HCT116 (cell line): Measurements from ENCODE around the gene STARD8. TPM values are rescaled to one million over a fixed set of nuclear protein-coding genes. Genes with fewer than 3 reads are reported as not detected.

Source experiments
- ATAC-seq: fragments of 200-7000 bp; cut with Tn5 transposase; 2 replicates; pipeline ENCODE4 v1.9.1; 2020; ENCODE audit warnings: mild to moderate bottlenecking, moderate library complexity
- BruUV-seq: library from RNA; stranded (reverse); fragments of 400-500 nt; replicated peaks from 2 replicates; lab custom pipeline; 2021; lab: Mats Ljungman, UMichigan
- CTCF ChIA-PET: fragments of 300-600 bp; sonication (Branson Sonifier 250); formaldehyde crosslinking; loops from one replicate; lab custom pipeline; 2021; ENCODE audit warnings: antibody characterized with exemption; lab: Charles Lee
- POLR2A ChIA-PET: fragments of 300-600, 350-600 bp; sonication (Branson Sonifier 250); formaldehyde crosslinking; loops from one replicate; lab custom pipeline; 2021; ENCODE audit warnings: antibody characterized with exemption; lab: Charles Lee
- RAD21 ChIA-PET, 2 experiments: fragments of 300-600 bp; sonication (Branson Sonifier 250); formaldehyde crosslinking; loops; one replicate each; lab custom pipeline; 2023; ENCODE audit warnings: low total read pairs in 2 of 2; ENCODE audit not compliant: uncharacterized antibody in 2 of 2, unreplicated experiment in 2 of 2, low non-redundant PET in 1 of 2; lab: Charles Lee
- DNase-seq: peaks from one replicate; pipeline ENCODE4 v3.0.0-alpha.2; 2010; ENCODE audit warnings: low read depth, low spot score
- H2AFZ ChIP-seq: fragments of 200-600 bp; shearing (Covaris generic), sonication (generic); 2 replicates; pipeline ENCODE4 v1.6.1; 2017; ENCODE audit warnings: low read depth, mixed run types, mixed read lengths, antibody characterized with exemption, low read length; ENCODE audit not compliant: poor library complexity, severe bottlenecking
- H3K27ac ChIP-seq: 2 replicates; pipeline ENCODE4 v1.5.1; 2012; ENCODE audit warnings: low read depth, low read length
- H3K27me3 ChIP-seq: fragments of 200-600 bp; sonication (generic); 2 replicates; pipeline ENCODE4 v1.6.1; 2016; ENCODE audit warnings: mixed run types, low read length, mixed read lengths; ENCODE audit not compliant: insufficient read depth
- H3K36me3 ChIP-seq, 2 experiments: fragments of 200-500 bp in 1 of 2; fragments of 200-600 bp in 1 of 2; sonication (Bioruptor generic) in 1 of 2; sonication (generic) in 1 of 2; 2 replicates each; pipeline versions ENCODE4 v1.5.1 to v1.6.1; 2014 to 2016; ENCODE audit warnings: low read length in 2 of 2, inconsistent platforms in 1 of 2, mixed read lengths in 1 of 2, mixed run types in 1 of 2; ENCODE audit not compliant: insufficient read depth in 2 of 2, control insufficient read depth in 1 of 2
- H3K4me1 ChIP-seq, 2 experiments: fragments of 200-600 bp in 1 of 2; sonication (generic) in 1 of 2; 2 replicates each; pipeline versions ENCODE4 v1.5.1 to v1.6.1; 2012 to 2017; ENCODE audit warnings: low read length in 2 of 2, inconsistent platforms in 1 of 2, mild to moderate bottlenecking in 1 of 2, mixed read lengths in 1 of 2, mixed run types in 1 of 2, moderate library complexity in 1 of 2; ENCODE audit not compliant: insufficient read depth in 2 of 2, control insufficient read depth in 1 of 2
- H3K4me2 ChIP-seq: fragments of 200-600 bp; sonication (generic); 2 replicates; pipeline ENCODE4 v1.6.1; 2017; ENCODE audit warnings: mixed run types, low read length, mixed read lengths
- H3K4me3 ChIP-seq, 2 experiments: fragments of 200-600 bp in 1 of 2; sonication (generic) in 1 of 2; replicated peaks in 1 of 2; 2 replicates each; pipeline ENCODE4 v1.5.1; 2011 to 2016; ENCODE audit warnings: low read length in 2 of 2, control low read depth in 1 of 2, low read depth in 1 of 2, mild to moderate bottlenecking in 1 of 2, mixed read lengths in 1 of 2, mixed run types in 1 of 2
- H3K79me2 ChIP-seq: fragments of 200-600 bp; sonication (generic); 2 replicates; pipeline ENCODE4 v1.6.1; 2017; ENCODE audit warnings: mild to moderate bottlenecking, mixed run types, low read length, moderate library complexity, mixed read lengths; ENCODE audit not compliant: insufficient read depth
- H3K9ac ChIP-seq: fragments of 200-600 bp; sonication (generic); 2 replicates; pipeline ENCODE4 v1.6.1; 2016; ENCODE audit warnings: low read length, mixed read lengths
- H3K9me2 ChIP-seq: fragments of 200-600 bp; sonication (generic), shearing (Covaris generic); 2 replicates; pipeline ENCODE4 v1.6.1; 2017; ENCODE audit warnings: mixed run types, mild to moderate bottlenecking, moderate library complexity; ENCODE audit not compliant: insufficient read depth
- H3K9me3 ChIP-seq, 2 experiments: fragments of 200-500 bp in 1 of 2; fragments of 200-600 bp in 1 of 2; sonication (Bioruptor generic) in 1 of 2; sonication (generic) in 1 of 2; 2 replicates each; pipeline ENCODE4 v1.6.1; 2014 to 2017; ENCODE audit warnings: low read length in 2 of 2, mixed read lengths in 2 of 2, inconsistent platforms in 1 of 2, low read depth in 1 of 2, mild to moderate bottlenecking in 1 of 2, mixed run types in 1 of 2, moderate library complexity in 1 of 2; ENCODE audit not compliant: control insufficient read depth in 1 of 2, insufficient read depth in 1 of 2
- H4K20me1 ChIP-seq: fragments of 200-600 bp; sonication (generic), shearing (Covaris generic); 2 replicates; pipeline ENCODE4 v1.6.1; 2017; ENCODE audit warnings: mixed run types, mild to moderate bottlenecking, moderate library complexity; ENCODE audit not compliant: insufficient read depth
- CBX3 ChIP-seq: IDR thresholded peaks from 2 replicates; pipeline ENCODE4 v1.6.1; 2012; ENCODE audit warnings: low read depth
- CTCF ChIP-seq, 3 experiments: fragments of 200-600 bp in 1 of 3; sonication (generic) in 1 of 3; IDR thresholded peaks in 2 of 3; conservative IDR thresholded peaks in 1 of 3; 2 replicates each; pipeline ENCODE4 v1.5.1; 2012 to 2017; ENCODE audit warnings: low read depth in 2 of 3, low read length in 2 of 3, antibody characterized with exemption in 1 of 3, borderline replicate concordance in 1 of 3, control low read depth in 1 of 3, mild to moderate bottlenecking in 1 of 3, mixed read lengths in 1 of 3, mixed run types in 1 of 3, moderate library complexity in 1 of 3; ENCODE audit not compliant: insufficient read depth in 1 of 3
- POLR2AphosphoS5 ChIP-seq: IDR thresholded peaks from 2 replicates; pipeline ENCODE4 v1.6.1; 2011; ENCODE audit warnings: mild to moderate bottlenecking, low read depth, low read length, moderate library complexity
- RAD21 ChIP-seq: IDR thresholded peaks from 2 replicates; pipeline ENCODE4 v1.6.1; 2012; ENCODE audit warnings: low read depth, mild to moderate bottlenecking
- SRF ChIP-seq: IDR thresholded peaks from 2 replicates; pipeline ENCODE4 v1.6.1; 2012; ENCODE audit warnings: low read depth
- intact Hi-C: fragments of 100-400 bp; cut with micrococcal nuclease; formaldehyde crosslinking; loops from 2 replicates; pipeline ENCODE4 v1.10.0; 2022
- total RNA-seq: library from RNA; stranded (reverse); gene quantifications from one replicate; pipeline ENCODE4 v1.2.1, GENCODE V29; 2021; ENCODE audit not compliant: unreplicated experiment

STARD8 gene
- total RNA-seq, 1 experiment from 2014 or later: 5.4 TPM

GRCh38 chrX:68708503-68709290, 61.2 kb downstream of the STARD8 start (continued):
- TF ChIP-seq RAD21 (no peak), SRF (no peak), CBX3 (no peak), POLR2AphosphoS5 (no peak)
- TF ChIP-seq, all 23 proteins: peak for 0

GRCh38 chrX:68710870-68711576, 63.6 kb downstream of the STARD8 start:
- Histone ChIP-seq H3K4me1 (no peaks in the 10 kb centered on the region), H3K9ac (no peak overlapping the region), H3K79me2 (no peaks in the 10 kb centered on the region), H2AFZ (no peak overlapping the region), H4K20me1 (no peaks in the 10 kb centered on the region), H3K9me2 (no peaks in the 10 kb centered on the region), H3K4me3 (no peak overlapping the region), H3K36me3 (no peaks in the 10 kb centered on the region), H3K27me3 (no peaks in the 10 kb centered on the region), H3K4me2 (no peak overlapping the region), H3K9me3 (no peaks in the 10 kb centered on the region), H3K27ac (no peak overlapping the region)
- peak; percentile 89 for ATAC-seq
- TF ChIP-seq RAD21 (peak; percentile 82), CTCF (IDR thresholded peaks at IDR 0.05 in 2 of 3, conservative IDR thresholded peaks at IDR 0.05 in 1 of 3; ENCODE audit: borderline replicate concordance in 1 of 3, insufficient read depth in 1 of 3, low read depth in 2 of 3, low read length in 2 of 3) (peak; percentile 50 to 59 (median 55); a peak in 5 of 6 replicates), CBX3 (no peak)
- intact Hi-C loops: loop anchor here (1.0 kb wide), 2 partner anchors 200 to 514 kb away; no protein-coding TSS in a partner anchor
- peak; percentile 32 for DNase-seq
- ChIA-PET CTCF (interaction anchor here (0.5 to 2.2 kb wide), 9 partner anchors 22 to 527 kb away, joined by 3 to 38 read pairs (median 3); no protein-coding TSS in a partner anchor), POLR2A (no interaction called here), RAD21 (interaction anchor here in 1 of 2 experiments (1.3 kb wide), 1 partner anchor 514 kb away, joined by 10 read pairs; no protein-coding TSS in a partner anchor)
- BruUV-seq: no TSS peak
